Esophagus squamous epithelium (tissue), 5 donors: ENCODE measurements around the gene SMC5. TPM values are rescaled to one million over a fixed set of nuclear protein-coding genes. Genes with fewer than 3 reads are reported as not detected.
"Not testable (repeated sequence)": the region's sequence is repeated elsewhere in the genome, so short reads cannot be mapped to it uniquely, and the experiment has no call there.

Source experiments
- DNase-seq: peaks from one replicate; lab custom pipeline; 2025; lab: John Stamatoyannopoulos, UW
- H3K27ac ChIP-seq, 4 donors: fragments of 200-600 bp; sonication (generic); one replicate each; pipeline ENCODE4 v1.5.1; 2016 to 2019; ENCODE audit warnings: mild to moderate bottlenecking in 1 of 4
- H3K27me3 ChIP-seq, 4 donors: fragments of 200-600 bp; sonication (generic); 1 replicate in 3 of 4; 2 replicates in 1 of 4; pipeline versions ENCODE4 v1.5.1 to v1.6.0; 2017 to 2021; ENCODE audit warnings: antibody characterized with exemption in 1 of 4
- H3K36me3 ChIP-seq, 3 donors: fragments of 200-600 bp; sonication (generic); one replicate each; pipeline ENCODE4 v1.5.1; 2016 to 2019
- H3K4me1 ChIP-seq, 3 donors: fragments of 200-600 bp; sonication (generic); one replicate each; pipeline ENCODE4 v1.5.1; 2017 to 2019
- H3K4me3 ChIP-seq, 4 donors: fragments of 200-600 bp; sonication (generic); 1 replicate in 3 of 4; 2 replicates in 1 of 4; pipeline ENCODE4 v1.5.1; 2016 to 2019; ENCODE audit warnings: mild to moderate bottlenecking in 2 of 4, moderate library complexity in 1 of 4
- H3K9me3 ChIP-seq, 3 donors: fragments of 200-600 bp; sonication (generic); one replicate each; pipeline ENCODE4 v1.5.1; 2016 to 2019
- POLR2A ChIP-seq, 4 donors: fragments of 450-650 bp; IDR thresholded peaks; one replicate each; pipeline ENCODE4 v1.6.1; 2017; ENCODE audit warnings: antibody characterized with exemption in 4 of 4, mild to moderate bottlenecking in 4 of 4, moderate library complexity in 3 of 4
- WGBS, 2 donors: methylation state at CpG; one replicate each; pipeline ENCODE4 v1.1.5; 2018; 5-methylcytosine and 5-hydroxymethylcytosine counted together
- intact Hi-C: fragments of 100-400 bp; cut with DNase I; formaldehyde crosslinking; loops from one replicate; pipeline ENCODE4 v1.15.0; 2022
- total RNA-seq, 4 donors: library from RNA; depleted of rRNA; stranded (reverse); fragments of >200 nt; gene quantifications; one replicate each; pipeline ENCODE4 v1.1.0, GENCODE V29; 2016
- TF ChIP-seq, protein P1 (sequence below), 6 experiments: fragments of 450-650 bp in 4 of 6; fragments of 200-600 bp in 2 of 6; sonication (generic) in 2 of 6; IDR thresholded peaks; one replicate each; pipeline ENCODE4 v1.5.1; 2016 to 2019; ENCODE audit warnings: antibody characterized with exemption in 6 of 6, mild to moderate bottlenecking in 4 of 6, moderate library complexity in 4 of 6
- donor health status: DM: yes; HTN: yes; CAD: no.

SMC5 gene
- total RNA-seq, 4 donors from 2014 or later: 16.5 to 36.0 (median 23.9) TPM

DNA sequence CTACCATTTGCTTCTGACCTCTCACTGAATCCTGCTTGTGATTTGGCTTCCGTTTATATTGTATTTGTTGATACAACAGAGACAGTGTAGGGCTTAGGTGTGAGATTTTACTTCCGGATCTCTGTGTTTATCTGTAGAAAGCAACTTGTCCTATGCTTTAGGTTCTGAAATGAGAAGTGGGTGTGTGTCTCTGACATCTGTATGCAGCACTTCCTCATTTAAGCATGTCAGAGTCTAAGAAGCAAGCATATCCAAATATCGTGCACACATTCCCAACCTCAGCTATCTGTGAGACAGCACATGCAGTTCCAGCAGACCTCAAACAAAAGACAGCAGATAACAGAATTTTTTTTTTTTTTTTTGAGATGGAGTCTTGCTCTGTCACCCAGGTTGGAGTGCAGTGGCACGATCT is 139.4 kb downstream of the SMC5 start:
- peaks cover 20 to 84% (median 39%) of the 10 kb centered on the region in 3 donors for H3K4me1 ChIP-seq
- H3K9me3 ChIP-seq: no peaks in the 10 kb centered on the region
- peak overlapping the region in 3 of 4 donors; percentile 54 to 65 (median 56) for H3K27ac ChIP-seq
- WGBS, 2 donors: 45 to 56% methylated on average over 4 of the region's 4 CpGs
- DNase-seq: no peak
- H3K27me3 ChIP-seq: no peaks in the 10 kb centered on the region
- peak overlapping the region in 1 of 4 donors; percentile 3 for H3K4me3 ChIP-seq
- H3K36me3 ChIP-seq: no peaks in the 10 kb centered on the region
- TF ChIP-seq, protein P1, sequence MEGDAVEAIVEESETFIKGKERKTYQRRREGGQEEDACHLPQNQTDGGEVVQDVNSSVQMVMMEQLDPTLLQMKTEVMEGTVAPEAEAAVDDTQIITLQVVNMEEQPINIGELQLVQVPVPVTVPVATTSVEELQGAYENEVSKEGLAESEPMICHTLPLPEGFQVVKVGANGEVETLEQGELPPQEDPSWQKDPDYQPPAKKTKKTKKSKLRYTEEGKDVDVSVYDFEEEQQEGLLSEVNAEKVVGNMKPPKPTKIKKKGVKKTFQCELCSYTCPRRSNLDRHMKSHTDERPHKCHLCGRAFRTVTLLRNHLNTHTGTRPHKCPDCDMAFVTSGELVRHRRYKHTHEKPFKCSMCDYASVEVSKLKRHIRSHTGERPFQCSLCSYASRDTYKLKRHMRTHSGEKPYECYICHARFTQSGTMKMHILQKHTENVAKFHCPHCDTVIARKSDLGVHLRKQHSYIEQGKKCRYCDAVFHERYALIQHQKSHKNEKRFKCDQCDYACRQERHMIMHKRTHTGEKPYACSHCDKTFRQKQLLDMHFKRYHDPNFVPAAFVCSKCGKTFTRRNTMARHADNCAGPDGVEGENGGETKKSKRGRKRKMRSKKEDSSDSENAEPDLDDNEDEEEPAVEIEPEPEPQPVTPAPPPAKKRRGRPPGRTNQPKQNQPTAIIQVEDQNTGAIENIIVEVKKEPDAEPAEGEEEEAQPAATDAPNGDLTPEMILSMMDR (IDR thresholded peaks at IDR 0.05): no peak
- no peak for TF ChIP-seq POLR2A (IDR thresholded peaks at IDR 0.05)
- intact Hi-C loops: loop anchor here (10.0 kb wide), 1 partner anchor 53 kb away; no protein-coding TSS in a partner anchor

DNA sequence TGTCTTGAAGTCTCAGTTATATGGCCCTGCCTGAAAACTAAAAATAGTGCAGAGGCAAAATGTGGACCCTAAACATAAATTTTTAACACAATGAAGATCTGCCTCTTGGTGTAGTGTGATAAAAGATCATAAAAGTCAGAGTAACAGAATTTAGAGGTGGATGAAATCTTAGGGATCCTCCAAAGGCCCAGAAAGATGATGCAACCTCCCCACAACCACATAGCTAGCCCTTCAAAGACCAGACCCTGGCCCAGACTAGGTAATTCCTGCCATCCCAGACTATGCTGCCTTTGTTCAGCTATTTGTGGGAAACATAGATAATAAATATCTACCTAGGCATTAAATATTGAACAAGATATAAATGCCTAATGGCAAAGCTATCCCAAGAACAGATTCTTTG is 140.4 kb downstream of the SMC5 start:
- intact Hi-C loops: loop anchor here (10.0 kb wide), 1 partner anchor 54 kb away; no protein-coding TSS in a partner anchor
- DNase-seq: no peak
- H3K4me1 ChIP-seq: peaks cover 24 to 84% (median 38%) of the 10 kb centered on the region in 3 donors

DNA sequence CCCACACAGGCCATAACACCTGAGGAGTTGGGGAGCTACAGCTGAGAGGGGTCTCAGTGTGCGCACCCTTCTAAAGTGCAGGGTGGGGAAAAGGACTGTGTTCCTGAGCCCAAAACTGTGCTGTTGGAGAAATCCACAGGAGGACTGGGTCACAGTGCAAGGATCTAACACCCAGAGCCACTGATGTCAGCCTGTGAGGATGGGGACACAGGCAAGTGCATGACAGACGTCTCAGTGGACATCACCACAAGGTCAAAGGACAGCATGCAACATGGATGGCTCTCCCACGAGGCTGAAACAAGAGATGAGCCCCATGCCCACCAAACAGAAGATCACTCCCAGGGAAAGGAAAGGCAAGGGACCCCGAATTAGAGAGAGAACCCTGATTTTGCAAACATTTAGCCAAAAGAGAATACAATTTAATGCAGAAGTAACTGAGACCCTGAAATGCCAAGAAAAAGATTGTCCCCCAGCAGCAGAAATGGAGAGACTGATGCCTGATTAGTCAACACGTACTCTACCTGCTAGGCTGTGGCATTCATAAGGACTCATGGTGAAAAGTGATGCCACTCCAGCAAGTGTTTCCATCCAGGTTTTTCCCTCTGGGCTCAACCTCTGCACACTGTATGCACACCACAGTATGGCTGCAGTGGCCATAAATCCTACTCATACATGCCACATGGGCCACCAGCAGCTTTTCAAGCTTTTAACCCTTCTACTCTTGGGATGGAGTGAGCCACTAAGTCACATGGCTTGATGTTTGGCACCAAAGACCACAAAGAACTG is 141.5 kb downstream of the SMC5 start:
- Histone ChIP-seq H3K4me1 (peaks cover 24 to 85% (median 34%) of the 10 kb centered on the region in 3 donors), H3K9me3 (no peaks in the 10 kb centered on the region), H3K36me3 (no peaks in the 10 kb centered on the region), H3K4me3 (no peak overlapping the region), H3K27me3 (no peaks in the 10 kb centered on the region), H3K27ac (peak overlapping the region in 2 of 4 donors; percentile 23 to 54)
- intact Hi-C loops: no loop called here
- TF ChIP-seq POLR2A (IDR thresholded peaks at IDR 0.05): no peak
- TF ChIP-seq, protein P1 (IDR thresholded peaks at IDR 0.05): no peak
- WGBS, 2 donors: 69 to 84% methylated on average over 4 to 5 of the region's 5 CpGs
- no peak for DNase-seq

More for the DNA sequence above, 140.4 kb downstream of the SMC5 start:
- Histone ChIP-seq H3K27ac (peak overlapping the region in 1 of 4 donors; percentile 54), H3K27me3 (no peaks in the 10 kb centered on the region), H3K9me3 (no peaks in the 10 kb centered on the region), H3K4me3 (no peak overlapping the region), H3K36me3 (no peaks in the 10 kb centered on the region)
- TF ChIP-seq POLR2A (IDR thresholded peaks at IDR 0.05): no peak
- TF ChIP-seq, protein P1 (IDR thresholded peaks at IDR 0.05): no peak

DNA sequence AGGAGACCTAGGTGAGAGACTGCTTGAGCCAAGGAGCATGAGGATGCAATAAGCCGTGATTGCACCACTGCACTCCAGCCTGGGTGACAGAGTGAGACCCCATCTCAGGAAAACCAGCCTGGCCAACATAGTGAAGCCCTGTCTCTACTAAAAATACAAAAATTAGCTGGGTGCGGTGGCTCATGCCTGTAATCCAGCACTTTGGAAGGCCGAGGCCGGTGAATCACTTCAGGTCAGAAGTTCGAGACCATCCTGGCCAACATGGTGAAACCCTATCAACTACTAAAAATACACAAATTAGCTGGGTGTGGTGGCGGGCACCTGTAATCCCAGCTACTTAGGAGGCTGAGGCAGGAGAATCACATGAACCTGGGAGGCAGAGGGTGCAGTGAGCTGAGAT is 142.5 kb downstream of the SMC5 start:
- intact Hi-C loops, DNase-seq, H3K4me3 ChIP-seq, H3K9me3 ChIP-seq, H3K27ac ChIP-seq, H3K27me3 ChIP-seq, H3K36me3 ChIP-seq: not testable (repeated sequence)
- peaks cover 31 to 94% (median 41%) of the 10 kb centered on the region in 3 donors for H3K4me1 ChIP-seq
- WGBS, 2 donors: 91% methylated on average over 1 to 6 of the region's 6 CpGs

DNA sequence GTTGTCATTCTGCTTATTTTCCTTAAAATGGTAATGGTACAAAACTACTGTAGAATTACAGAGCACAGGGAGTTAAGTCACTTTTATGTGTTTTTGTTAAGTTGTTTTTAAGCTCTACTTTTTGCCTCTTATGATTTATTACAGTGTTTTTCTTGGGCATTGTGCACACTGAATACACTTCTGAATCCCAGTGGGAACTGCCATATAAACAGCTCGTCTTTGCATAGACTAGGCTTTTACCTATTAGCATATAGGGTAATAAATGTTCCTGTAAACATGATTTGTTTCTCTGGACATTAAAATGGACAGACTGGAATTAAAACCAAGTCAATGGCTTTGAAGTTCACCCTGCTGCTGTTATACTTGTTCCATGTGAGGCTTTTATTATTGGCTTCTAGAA is 143.4 kb downstream of the SMC5 start:
- H3K4me3 ChIP-seq: no peak overlapping the region
- H3K4me1 ChIP-seq: peaks cover 33 to 99% (median 42%) of the 10 kb centered on the region in 3 donors
- no peak for DNase-seq
- peak overlapping the region in 2 of 4 donors; percentile 59 to 77 for H3K27ac ChIP-seq
- no peaks in the 10 kb centered on the region for H3K36me3 ChIP-seq
- intact Hi-C loops: no loop called here
- TF ChIP-seq POLR2A (IDR thresholded peaks at IDR 0.05): no peak
- TF ChIP-seq, protein P1 (IDR thresholded peaks at IDR 0.05): no peak
- WGBS, 2 donors: 60 to 63% methylated on average over 1 of the region's 1 CpG
- no peaks in the 10 kb centered on the region for H3K9me3 ChIP-seq
- H3K27me3 ChIP-seq: no peaks in the 10 kb centered on the region
